Cardiac fibroblast (primary cell): Measurements from ENCODE around the gene TMEM63A.
"Not testable (repeated sequence)": the region's sequence is repeated elsewhere in the genome, so short reads cannot be mapped to it uniquely, and the experiment has no call there.

Experiments
- DNase-seq, 2 donors: peaks; one replicate each; pipeline versions ENCODE4 v3.0.0 to v3.0.0-alpha.2; 2010; ENCODE audit warnings: low read depth in 2 of 2
- H3K4me3 ChIP-seq, 2 donors: replicated peaks in 1 of 2; 1 replicate in 1 of 2; 2 replicates in 1 of 2; pipeline ENCODE4 v1.5.1; 2011; ENCODE audit warnings: low read depth in 2 of 2, low read length in 2 of 2, mild to moderate bottlenecking in 2 of 2, moderate library complexity in 1 of 2
- CTCF ChIP-seq: IDR thresholded peaks from one replicate; pipeline ENCODE4 v1.5.1; 2011; ENCODE audit warnings: low read depth, mild to moderate bottlenecking, low read length, inconsistent platforms

The TMEM63A gene

GRCh38 chr1:225814381-225814780, 67.8 kb downstream of the TMEM63A start:
- no peak for TF ChIP-seq CTCF
- no peak overlapping the region for H3K4me3 ChIP-seq
- no peak for DNase-seq

DNA sequence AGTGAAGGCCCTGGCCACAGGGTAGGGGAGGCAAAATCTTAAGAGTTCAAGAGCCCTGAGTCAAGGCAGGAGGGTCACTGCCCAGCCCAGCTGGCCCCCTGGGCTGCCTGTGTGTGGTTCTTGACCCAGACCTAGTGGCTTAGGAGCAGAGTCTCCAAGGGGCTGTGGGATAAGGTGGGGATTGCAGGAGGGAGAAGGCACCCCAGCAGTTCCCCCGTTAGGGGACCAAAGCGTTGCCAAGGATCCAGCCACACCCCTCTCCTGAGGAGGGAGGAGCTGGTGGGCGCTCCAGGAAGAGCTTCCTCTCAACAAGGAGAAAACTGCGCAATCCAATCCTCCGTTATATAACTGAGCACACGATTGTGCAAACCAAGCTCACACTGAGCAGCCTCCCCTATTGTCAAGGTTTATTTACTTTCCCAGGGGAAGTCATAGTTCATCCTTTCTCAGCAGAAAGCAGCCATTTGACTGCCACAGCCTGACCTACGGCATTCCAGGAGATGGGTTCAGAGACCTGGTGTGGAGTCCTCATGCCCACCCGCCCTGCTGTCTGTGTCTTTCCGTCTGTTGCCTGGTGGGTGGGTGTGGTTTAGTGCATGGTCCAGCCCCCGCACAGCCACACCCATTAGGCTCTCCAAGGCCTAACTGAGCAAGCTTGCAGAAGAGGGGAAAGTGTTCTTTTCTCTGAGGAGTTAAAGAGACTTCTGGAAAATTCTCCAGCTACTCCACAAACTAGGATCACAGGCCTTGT, 68.8 kb downstream of the TMEM63A start:
- H3K4me3 ChIP-seq, result peak overlapping the region in 1 of 2 donors; percentile 16
- TF ChIP-seq CTCF, result no peak
- DNase-seq, result peak; percentile 76 to 82

- peak; percentile 16 to 40 for DNase-seq
- H3K4me3 ChIP-seq, result no peak overlapping the region
- no peak for TF ChIP-seq CTCF
Observed at GRCh38 chr1:225812488-225813213, 69.5 kb downstream of the TMEM63A start.

GRCh38 chr1:225811622-225812487, 70.3 kb downstream of the TMEM63A start:
- peak overlapping the region in 1 of 2 donors; percentile 50 for H3K4me3 ChIP-seq
- peak; percentile 34 to 48 for DNase-seq
- peak; percentile 69 for TF ChIP-seq CTCF

DNA sequence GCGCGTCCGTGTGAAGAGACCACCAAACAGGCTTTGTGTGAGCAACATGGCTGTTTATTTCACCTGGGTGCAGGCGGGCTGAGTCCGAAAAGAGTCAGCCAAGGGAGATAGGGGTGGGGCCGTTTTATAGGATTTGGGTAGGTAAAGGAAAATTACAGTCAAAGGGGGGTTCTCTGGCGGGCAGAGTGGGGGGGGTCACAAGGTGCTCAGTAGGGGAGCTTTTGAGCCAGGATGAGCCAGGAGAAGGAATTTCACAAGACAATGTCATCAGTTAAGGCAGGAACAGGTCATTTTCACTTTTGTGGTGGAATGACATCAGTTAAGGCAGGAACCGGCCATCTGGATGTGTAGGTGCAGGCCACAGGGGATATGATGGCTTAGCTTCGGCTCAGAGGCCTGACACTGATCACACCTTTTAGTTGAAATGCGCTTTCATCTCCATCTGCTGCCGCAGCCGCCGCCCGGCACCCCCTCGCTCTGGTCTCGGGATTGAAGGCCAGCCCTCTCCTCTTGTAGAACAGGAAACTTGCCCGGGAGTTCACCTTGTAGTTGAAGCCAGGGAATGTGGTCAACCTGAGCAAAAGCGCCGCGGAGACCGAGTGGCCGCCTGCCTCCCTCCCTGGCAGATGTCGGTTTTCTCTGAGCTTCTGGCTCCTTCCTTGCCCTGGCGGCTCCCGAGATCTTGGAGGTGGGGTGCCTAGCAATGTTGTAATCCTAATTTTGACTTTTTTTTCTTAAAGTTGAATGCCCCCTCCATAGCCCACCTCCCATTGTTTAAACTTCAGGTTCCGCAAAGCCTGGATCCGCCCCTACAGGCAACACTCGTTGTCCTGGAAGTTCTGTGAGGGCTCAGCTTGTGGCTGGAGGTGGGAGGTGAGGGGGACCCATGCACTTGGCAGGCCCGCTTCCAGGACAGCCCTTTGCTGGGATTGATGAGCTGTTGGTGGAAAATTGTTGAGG, 71.3 kb downstream of the TMEM63A start:
- DNase-seq, result not testable (repeated sequence)
- H3K4me3 ChIP-seq, result peak overlapping the region; percentile 68 to 75

DNA sequence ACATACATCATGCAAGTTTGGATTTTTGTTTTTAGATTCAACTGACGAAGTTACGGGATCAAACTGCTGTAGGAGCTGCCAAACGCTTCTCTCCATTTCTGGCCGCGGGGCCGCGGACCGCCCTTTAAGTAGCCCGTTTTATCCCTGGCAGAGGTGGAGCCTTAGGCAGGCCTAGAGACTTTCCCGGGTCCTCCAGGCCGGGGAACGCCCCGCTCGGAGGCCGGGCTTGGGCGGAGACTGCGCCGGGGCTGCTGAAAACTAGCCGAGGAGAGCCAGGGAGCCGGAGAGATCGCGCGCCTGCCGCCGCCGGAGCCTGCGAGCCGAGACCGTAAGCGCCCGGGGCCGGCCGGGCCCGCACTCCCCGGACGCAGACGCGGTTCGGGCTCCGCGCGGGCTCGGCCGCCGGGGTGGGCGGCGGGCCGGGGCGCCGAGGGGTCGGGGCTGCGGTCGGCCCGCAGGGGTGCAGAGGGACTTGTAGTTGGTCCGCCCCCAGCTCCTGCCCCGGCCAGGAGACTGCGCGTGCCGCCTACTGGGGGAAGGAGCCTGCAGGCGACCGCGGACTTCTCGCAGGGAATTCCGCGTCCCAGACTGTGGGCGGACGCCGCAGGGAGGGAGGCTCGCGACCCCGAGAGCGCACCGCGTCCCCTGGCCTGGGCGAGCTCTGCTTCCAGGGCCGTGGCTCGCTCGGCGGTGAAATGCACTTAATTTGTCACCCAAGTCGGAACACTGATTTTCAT, 72.2 kb downstream of the TMEM63A start, which contains the start of gene EPHX1:
Gene EPHX1, plus strand, starts transcription at position 283 of the 737 bp plus-strand sequence. CDS start 18,606 bp downstream, outside the sequence.
- peak; percentile 33 for TF ChIP-seq CTCF
- DNase-seq, result peak; percentile 85 to 92
- peak within 1 kb of the TSS; percentile 68 to 75 for H3K4me3 ChIP-seq
